NCI-H748 (cell line): ENCODE measurements around the gene ART4.

Experiments
- DNase-seq: peaks from one replicate; lab custom pipeline; 2025; ENCODE audit not compliant: unreplicated experiment; lab: John Stamatoyannopoulos, UW

ART4 gene

GRCh38 chr12:14852880-14853279 lies 9.6 kb upstream of the ART4 start:
- DNase-seq = no peak

- DNase-seq = no peak
These were observed 7.8 kb upstream of the ART4 start for GRCh38 chr12:14850929-14851663.

- no peak for DNase-seq
These were observed 6.3 kb upstream of the ART4 start for GRCh38 chr12:14849661-14850060.

- DNase-seq = no peak
These were observed 3.7 kb upstream of the ART4 start for GRCh38 chr12:14846876-14847580.

- no peak for DNase-seq
These were observed 2.8 kb upstream of the ART4 start for GRCh38 chr12:14846042-14846587.

GRCh38 chr12:14845350-14845750 lies 2.0 kb upstream of the ART4 start:
- peak; percentile 27 for DNase-seq

- DNase-seq = no peak
These were observed 1.1 kb upstream of the ART4 start for GRCh38 chr12:14844401-14844800.

GRCh38 chr12:14842315-14842714 lies 1.0 kb downstream of the ART4 start:
- no peak for DNase-seq

GRCh38 chr12:14841761-14842160 lies 1.6 kb downstream of the ART4 start:
- no peak for DNase-seq

GRCh38 chr12:14840616-14841015 lies 2.7 kb downstream of the ART4 start:
- DNase-seq = no peak

- DNase-seq = no peak
These were observed 4.1 kb downstream of the ART4 start for GRCh38 chr12:14839262-14839661.

- no peak for DNase-seq
These were observed 6.8 kb downstream of the ART4 start for GRCh38 chr12:14836336-14837210.

- no peak for DNase-seq
These were observed 8.8 kb downstream of the ART4 start for GRCh38 chr12:14834509-14834908.

GRCh38 chr12:14833952-14834351 lies 9.4 kb downstream of the ART4 start:
- no peak for DNase-seq

GRCh38 chr12:14833336-14833735 lies 10.0 kb downstream of the ART4 start:
- no peak for DNase-seq

- DNase-seq = no peak
These were observed 14.4 kb downstream of the ART4 start for GRCh38 chr12:14828892-14829291.

GRCh38 chr12:14827043-14827442 lies 16.3 kb downstream of the ART4 start:
- DNase-seq = no peak

- DNase-seq = no peak
These were observed 16.8 kb downstream of the ART4 start for GRCh38 chr12:14826491-14826890.

GRCh38 chr12:14825256-14825655 lies 18.1 kb downstream of the ART4 start:
- DNase-seq = no peak

- DNase-seq = no peak
These were observed 19.2 kb downstream of the ART4 start for GRCh38 chr12:14824012-14824634.

- no peak for DNase-seq
These were observed 29.3 kb downstream of the ART4 start, which contains the start of gene SMCO3 for GRCh38 chr12:14814014-14814413. TSS of gene SMCO3 (minus strand) at chr12:14814182. CDS start at chr12:14806680, 7,502 bp downstream.
